Measurements from ENCODE around the gene NACC2.

NACC2 gene

GRCh38 chr9:136091582-136092352 is 3.3 kb downstream of the NACC2 start:
- peak in 1 of 2 experiments; percentile 11 for DNase-seq

GRCh38 chr9:136090768-136091581 is 4.1 kb downstream of the NACC2 start:
- no peak for DNase-seq

GRCh38 chr9:136090056-136090735 is 4.9 kb downstream of the NACC2 start:
- DNase-seq: no peak

- peak in 1 of 2 experiments; percentile 7 for DNase-seq
Observed at GRCh38 chr9:136089697-136090045, 5.4 kb downstream of the NACC2 start.

GRCh38 chr9:136088939-136089696 is 6.0 kb downstream of the NACC2 start:
- peak in 1 of 2 experiments; percentile 20 for DNase-seq

- DNase-seq: no peak
Observed at GRCh38 chr9:136088481-136088938, 6.6 kb downstream of the NACC2 start.

GRCh38 chr9:136087741-136088480 is 7.2 kb downstream of the NACC2 start:
- DNase-seq: no peak

GRCh38 chr9:136086951-136087740 is 7.9 kb downstream of the NACC2 start:
- no peak for DNase-seq

GRCh38 chr9:136086213-136086881 is 8.7 kb downstream of the NACC2 start:
- no peak for DNase-seq

- no peak for DNase-seq
Observed at GRCh38 chr9:136085815-136086212, 9.3 kb downstream of the NACC2 start.

GRCh38 chr9:136084063-136084944 is 10.8 kb downstream of the NACC2 start:
- no peak for DNase-seq

GRCh38 chr9:136083558-136084062 is 11.5 kb downstream of the NACC2 start:
- DNase-seq: no peak

- DNase-seq: no peak
Observed at GRCh38 chr9:136082496-136083361, 12.4 kb downstream of the NACC2 start.

GRCh38 chr9:136081826-136082495 is 13.1 kb downstream of the NACC2 start:
- no peak for DNase-seq

- peak; percentile 71 to 86 for DNase-seq
Observed at GRCh38 chr9:136081113-136081825, 13.8 kb downstream of the NACC2 start.

GRCh38 chr9:136080716-136081112 is 14.4 kb downstream of the NACC2 start:
- no peak for DNase-seq

GRCh38 chr9:136079916-136080246 is 15.2 kb downstream of the NACC2 start:
- DNase-seq: no peak
